ENCODE data around the gene PRRG4.

GRCh38 chr11:32847511-32847910 lies 17.8 kb downstream of the PRRG4 start:
- TF ChIP-seq EZH2 (IDR thresholded peaks at IDR 0.05; ENCODE audit: insufficient read depth, poor library complexity, severe bottlenecking) (no peak), EZH2phosphoT487 (IDR thresholded peaks at IDR 0.05; ENCODE audit: insufficient read depth, low read depth) (no peak)

All from GM23248 (cell line).